ENCODE measurements around the gene TSEN34.

Gene TSEN34

GRCh38 chr19:54173951-54174834, 16.9 kb upstream of the TSEN34 start (continued):
- no peak for TF ChIP-seq ZNF518A (tag by site-specific recombination; conservative IDR thresholded peaks at IDR 0.05; ENCODE audit: low read depth)
- TF ChIP-seq ZNF19 (tag by site-specific recombination; IDR thresholded peaks at IDR 0.05; ENCODE audit: low read depth) = no peak
- TF ChIP-seq KLF16 (tag by site-specific recombination; IDR thresholded peaks at IDR 0.05) = no peak
- no peak for TF ChIP-seq ZBTB44 (tag by site-specific recombination; IDR thresholded peaks at IDR 0.05)
- no peak for TF ChIP-seq ZNF843 (tag by site-specific recombination; IDR thresholded peaks at IDR 0.05)
- no peak for TF ChIP-seq ZBTB49 (tag by site-specific recombination; IDR thresholded peaks at IDR 0.05; ENCODE audit: low read depth)
- no peak for TF ChIP-seq CTCF (tag by site-specific recombination; IDR thresholded peaks at IDR 0.05)
- no peak for TF ChIP-seq GLI2 (tag by site-specific recombination; IDR thresholded peaks at IDR 0.05; ENCODE audit: borderline replicate concordance, low read depth)
- no peak for TF ChIP-seq HOXA7 (CRISPR knock-in tag; IDR thresholded peaks at IDR 0.05; ENCODE audit: borderline replicate concordance)
- no peak for TF ChIP-seq ZNF175 (tag by site-specific recombination; IDR thresholded peaks at IDR 0.05)
- TF ChIP-seq ZNF2 (tag by site-specific recombination; IDR thresholded peaks at IDR 0.05) = no peak

GRCh38 chr19:54178581-54179261, 12.4 kb upstream of the TSEN34 start:
- Histone ChIP-seq H3K4me1 (ENCODE audit: control insufficient read depth, insufficient read depth, low read length) (no peaks in the 10 kb centered on the region), H3K4me3 (ENCODE audit: low read depth, low read length) (no peak overlapping the region), H3K36me3 (ENCODE audit: control insufficient read depth in 2 of 2, insufficient read depth in 1 of 2, low read length in 2 of 2) (peaks cover 14 to 37% of the 10 kb centered on the region in 2 experiments; a peak in 2 of 3 replicates), H3K9me3 (ENCODE audit: control insufficient read depth, insufficient read depth, low read depth, low read length) (no peaks in the 10 kb centered on the region), H3K27ac (ENCODE audit: extremely low read depth, low read depth, low read length) (no peak overlapping the region)
- TF ChIP-seq ZNF433 (tag by site-specific recombination; IDR thresholded peaks at IDR 0.05; ENCODE audit: low read depth) = no peak
- TF ChIP-seq ZXDB (tag by site-specific recombination; IDR thresholded peaks at IDR 0.05) = peak; percentile 45; the same call in 1 of the 2 replicates
- 0 out of 2 replicates have a peak, but pooled peaks have one; percentile 35 for TF ChIP-seq KLF8 (tag by site-specific recombination; IDR thresholded peaks at IDR 0.05)
- TF ChIP-seq ZNF580 (tag by site-specific recombination; IDR thresholded peaks at IDR 0.05) = peak; percentile 31; the same call in 1 of the 2 replicates
- no peak for TF ChIP-seq ZNF629 (tag by site-specific recombination; IDR thresholded peaks at IDR 0.05)
- TF ChIP-seq BCL11B (tag by site-specific recombination; IDR thresholded peaks at IDR 0.05; ENCODE audit: low read depth) = no peak
- 0 out of 2 replicates have a peak, but pooled peaks have one; percentile 20 for TF ChIP-seq SP3 (tag by site-specific recombination; IDR thresholded peaks at IDR 0.05)
- TF ChIP-seq ZNF76 (tag by site-specific recombination; IDR thresholded peaks at IDR 0.05; ENCODE audit: borderline replicate concordance, low read depth) = peak; percentile 96
- TF ChIP-seq REPIN1 (tag by site-specific recombination; IDR thresholded peaks at IDR 0.05; ENCODE audit: low read depth) = no peak
- no peak for TF ChIP-seq ZSCAN16 (tag by site-specific recombination; IDR thresholded peaks at IDR 0.05)
- no peak for TF ChIP-seq ZNF302 (tag by site-specific recombination; IDR thresholded peaks at IDR 0.05; ENCODE audit: low read depth)
- ChIA-PET POLR2A (interaction anchor here (10.2 kb wide), 1 partner anchor 11 kb away, joined by 90 read pairs; the partner anchor contains the start of genes MBOAT7 and TSEN34), CTCF (interaction anchor here (2.0 to 2.3 kb wide), 2 partner anchors 8 to 11 kb away, joined by 13 to 15 read pairs; partner anchors contain the start of gene MBOAT7)

All from HEK293 (cell line).